Ovary (tissue), 3 donors: ENCODE measurements around the gene RNF123.

Experiments
- CTCF ChIP-seq, 3 donors: fragments of 450-650 bp in 2 of 3; fragments of 200-600 bp in 1 of 3; IDR thresholded peaks; one replicate each; pipeline versions ENCODE4 v1.5.1 to v1.8.0; 2016 to 2022; ENCODE audit warnings: antibody characterized with exemption in 3 of 3, mild to moderate bottlenecking in 1 of 3
- EP300 ChIP-seq: sonication (generic); formaldehyde crosslinking; IDR thresholded peaks from one replicate; pipeline ENCODE4 v1.6.1; 2017; ENCODE audit warnings: antibody characterized with exemption
- POLR2A ChIP-seq: fragments of 450-650 bp; IDR thresholded peaks from one replicate; pipeline ENCODE4 v1.6.1; 2017; ENCODE audit warnings: antibody characterized with exemption, mild to moderate bottlenecking, moderate library complexity
- donor health status: DM: no; HTN: no; CAD: no.

- TF ChIP-seq CTCF (IDR thresholded peaks at IDR 0.05) (no peak), EP300 (no peak), POLR2A (no peak)
Measured at GRCh38 chr3:49650177-49650576, 39.2 kb upstream of the RNF123 start.
